ENCODE measurements around the gene CCDC78.

- no peak for TF ChIP-seq ARNT (IDR thresholded peaks at IDR 0.05)
- TF ChIP-seq HDGF (IDR thresholded peaks at IDR 0.05; ENCODE audit: borderline replicate concordance), result no peak
These were observed 11.4 kb downstream of the CCDC78 start, which contains the start of gene METRN for GRCh38 chr16:714558-715476.

Measured in HEK293T (cell line).